ENCODE results near the gene ZNF382.

DNA sequence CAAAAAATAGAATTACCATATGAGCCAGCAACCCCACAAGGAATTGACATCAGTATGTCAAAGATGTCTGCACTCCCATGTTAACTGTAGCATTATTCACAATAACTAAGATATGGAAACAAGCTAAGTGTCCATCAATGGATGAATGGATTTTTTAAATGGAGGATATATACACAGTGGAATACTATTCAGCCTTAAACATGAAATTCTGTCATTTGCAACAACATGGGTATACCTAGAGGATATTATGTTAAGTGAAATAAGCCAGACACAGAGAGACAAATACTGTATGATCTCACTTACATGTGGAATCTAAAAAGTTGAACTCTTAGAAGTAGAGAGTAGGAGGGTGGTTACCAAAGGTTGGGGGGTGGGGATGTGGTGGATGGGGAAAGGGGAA lies 74.3 kb downstream of the ZNF382 start:
- TF ChIP-seq, protein P1, sequence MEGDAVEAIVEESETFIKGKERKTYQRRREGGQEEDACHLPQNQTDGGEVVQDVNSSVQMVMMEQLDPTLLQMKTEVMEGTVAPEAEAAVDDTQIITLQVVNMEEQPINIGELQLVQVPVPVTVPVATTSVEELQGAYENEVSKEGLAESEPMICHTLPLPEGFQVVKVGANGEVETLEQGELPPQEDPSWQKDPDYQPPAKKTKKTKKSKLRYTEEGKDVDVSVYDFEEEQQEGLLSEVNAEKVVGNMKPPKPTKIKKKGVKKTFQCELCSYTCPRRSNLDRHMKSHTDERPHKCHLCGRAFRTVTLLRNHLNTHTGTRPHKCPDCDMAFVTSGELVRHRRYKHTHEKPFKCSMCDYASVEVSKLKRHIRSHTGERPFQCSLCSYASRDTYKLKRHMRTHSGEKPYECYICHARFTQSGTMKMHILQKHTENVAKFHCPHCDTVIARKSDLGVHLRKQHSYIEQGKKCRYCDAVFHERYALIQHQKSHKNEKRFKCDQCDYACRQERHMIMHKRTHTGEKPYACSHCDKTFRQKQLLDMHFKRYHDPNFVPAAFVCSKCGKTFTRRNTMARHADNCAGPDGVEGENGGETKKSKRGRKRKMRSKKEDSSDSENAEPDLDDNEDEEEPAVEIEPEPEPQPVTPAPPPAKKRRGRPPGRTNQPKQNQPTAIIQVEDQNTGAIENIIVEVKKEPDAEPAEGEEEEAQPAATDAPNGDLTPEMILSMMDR (conservative IDR thresholded peaks at IDR 0.05): no peak
- TF ChIP-seq ZFX (IDR thresholded peaks at IDR 0.05): no peak

All from C4-2B (cell line).